HL-60 (cell line): Measurements from ENCODE around the gene SETBP1.

Experiments used
- CTCF ChIP-seq: IDR thresholded peaks from one replicate; pipeline ENCODE4 v1.5.1; 2011; ENCODE audit warnings: low read length, control low read depth, inconsistent platforms; ENCODE audit not compliant: insufficient read depth
- GABPA ChIP-seq: IDR thresholded peaks from 2 replicates; pipeline ENCODE4 v1.6.1; 2012; ENCODE audit warnings: low read depth
- POLR2AphosphoS5 ChIP-seq: IDR thresholded peaks from 2 replicates; pipeline ENCODE4 v1.6.1; 2012; ENCODE audit warnings: low read depth
- REST ChIP-seq: IDR thresholded peaks from 2 replicates; pipeline ENCODE4 v1.6.1; 2012; ENCODE audit warnings: low read depth; ENCODE audit not compliant: insufficient replicate concordance

- TF ChIP-seq CTCF (no peak), POLR2AphosphoS5 (no peak), REST (no peak), GABPA (no peak)
These were observed 373.9 kb downstream of the SETBP1 start for GRCh38 chr18:45054636-45055035.
